ENCODE data around the gene ZNF562.

DNA sequence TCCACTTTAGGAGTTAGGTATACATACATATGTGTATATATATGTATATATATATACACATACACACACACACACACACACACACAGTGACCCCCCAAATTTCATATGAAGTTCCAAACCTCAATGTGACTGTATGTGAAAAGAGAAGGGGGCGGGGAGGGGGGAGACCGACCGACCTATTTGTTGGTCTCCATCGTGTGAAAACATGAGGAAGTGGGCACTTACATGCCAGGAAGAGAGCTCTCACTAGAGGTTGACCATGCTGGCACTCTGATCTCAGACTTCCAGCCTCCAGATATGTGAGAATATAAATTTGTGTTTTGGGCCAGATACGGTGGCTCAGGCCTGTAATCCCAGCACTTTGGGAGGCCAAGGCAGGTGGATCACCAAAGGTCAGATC, 24.6 kb downstream of the ZNF562 start:
- TF ChIP-seq, protein P1, sequence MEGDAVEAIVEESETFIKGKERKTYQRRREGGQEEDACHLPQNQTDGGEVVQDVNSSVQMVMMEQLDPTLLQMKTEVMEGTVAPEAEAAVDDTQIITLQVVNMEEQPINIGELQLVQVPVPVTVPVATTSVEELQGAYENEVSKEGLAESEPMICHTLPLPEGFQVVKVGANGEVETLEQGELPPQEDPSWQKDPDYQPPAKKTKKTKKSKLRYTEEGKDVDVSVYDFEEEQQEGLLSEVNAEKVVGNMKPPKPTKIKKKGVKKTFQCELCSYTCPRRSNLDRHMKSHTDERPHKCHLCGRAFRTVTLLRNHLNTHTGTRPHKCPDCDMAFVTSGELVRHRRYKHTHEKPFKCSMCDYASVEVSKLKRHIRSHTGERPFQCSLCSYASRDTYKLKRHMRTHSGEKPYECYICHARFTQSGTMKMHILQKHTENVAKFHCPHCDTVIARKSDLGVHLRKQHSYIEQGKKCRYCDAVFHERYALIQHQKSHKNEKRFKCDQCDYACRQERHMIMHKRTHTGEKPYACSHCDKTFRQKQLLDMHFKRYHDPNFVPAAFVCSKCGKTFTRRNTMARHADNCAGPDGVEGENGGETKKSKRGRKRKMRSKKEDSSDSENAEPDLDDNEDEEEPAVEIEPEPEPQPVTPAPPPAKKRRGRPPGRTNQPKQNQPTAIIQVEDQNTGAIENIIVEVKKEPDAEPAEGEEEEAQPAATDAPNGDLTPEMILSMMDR (IDR thresholded peaks at IDR 0.05; ENCODE audit: low read depth, low read length): no peak
- no peak for TF ChIP-seq POLR2A (IDR thresholded peaks at IDR 0.05; ENCODE audit: extremely low read depth, insufficient read length)
- TF ChIP-seq, protein P2, sequence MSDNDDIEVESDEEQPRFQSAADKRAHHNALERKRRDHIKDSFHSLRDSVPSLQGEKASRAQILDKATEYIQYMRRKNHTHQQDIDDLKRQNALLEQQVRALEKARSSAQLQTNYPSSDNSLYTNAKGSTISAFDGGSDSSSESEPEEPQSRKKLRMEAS (IDR thresholded peaks at IDR 0.05; ENCODE audit: low read depth, low read length): no peak

Measured in NB4 (cell line).